Stimulated activated CD4-positive, alpha-beta T cell treated with anti-CD3 and anti-CD28 coated beads, Interleukin-15, amount 100 ng/mL, for 24 hours (primary cell): ENCODE results near the gene PAQR7.

ENCODE experiments used
- DNase-seq: peaks from one replicate; pipeline ENCODE4 v3.0.0-alpha.2; 2020

PAQR7 gene

GRCh38 chr1:25815208-25816111, 60.0 kb downstream of the PAQR7 start:
- DNase-seq, result no peak

- DNase-seq, result no peak
These were observed 60.9 kb downstream of the PAQR7 start for GRCh38 chr1:25814549-25815087.

- no peak for DNase-seq
These were observed 61.6 kb downstream of the PAQR7 start for GRCh38 chr1:25813734-25814471.

GRCh38 chr1:25813071-25813733, 62.3 kb downstream of the PAQR7 start:
- no peak for DNase-seq
